ENCODE data around the gene GRAPL.
"Not testable (repeated sequence)": the region's sequence is repeated elsewhere in the genome, so short reads cannot be mapped to it uniquely, and the experiment has no call there.

GRAPL gene

GRCh38 chr17:19125289-19125688 is 2.1 kb upstream of the GRAPL start:
- not testable (repeated sequence) for H3K27me3 Mint-ChIP-seq (ENCODE audit: low read depth); DNase-seq (ENCODE audit: low spot score); H3K36me3 Mint-ChIP-seq (ENCODE audit: low read depth)

DNA sequence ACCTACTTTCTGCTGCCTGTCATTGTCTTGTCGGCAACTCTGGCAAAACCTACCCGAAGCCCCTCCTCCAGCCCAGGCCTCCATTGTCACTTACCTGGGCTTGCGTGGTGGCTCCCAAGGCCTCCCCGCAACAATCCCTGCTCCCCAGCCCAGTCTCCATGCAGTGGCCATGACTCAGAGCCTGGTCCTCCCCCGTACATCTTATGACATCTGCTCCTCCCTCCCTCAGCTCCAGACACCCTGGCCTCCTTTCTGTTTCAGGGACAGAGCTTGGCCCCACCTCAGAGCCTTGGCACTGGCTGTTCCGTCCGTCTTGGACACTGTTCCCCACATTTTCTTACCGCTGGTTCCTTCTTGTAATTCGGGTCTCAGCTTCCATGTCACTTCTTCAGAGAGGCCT is 2.1 kb downstream of the GRAPL start:
- H3K9me3 Mint-ChIP-seq; H3K27ac Mint-ChIP-seq; H3K27me3 Mint-ChIP-seq (ENCODE audit: low read depth); H3K4me1 Mint-ChIP-seq (ENCODE audit: low read depth); H3K36me3 Mint-ChIP-seq (ENCODE audit: low read depth); H3K4me3 Mint-ChIP-seq; DNase-seq (ENCODE audit: low spot score): not testable (repeated sequence)

More at GRCh38 chr17:19125289-19125688, 2.1 kb upstream of the GRAPL start:
- H3K27ac Mint-ChIP-seq; H3K4me3 Mint-ChIP-seq; H3K4me1 Mint-ChIP-seq (ENCODE audit: low read depth); H3K9me3 Mint-ChIP-seq: not testable (repeated sequence)

DNA sequence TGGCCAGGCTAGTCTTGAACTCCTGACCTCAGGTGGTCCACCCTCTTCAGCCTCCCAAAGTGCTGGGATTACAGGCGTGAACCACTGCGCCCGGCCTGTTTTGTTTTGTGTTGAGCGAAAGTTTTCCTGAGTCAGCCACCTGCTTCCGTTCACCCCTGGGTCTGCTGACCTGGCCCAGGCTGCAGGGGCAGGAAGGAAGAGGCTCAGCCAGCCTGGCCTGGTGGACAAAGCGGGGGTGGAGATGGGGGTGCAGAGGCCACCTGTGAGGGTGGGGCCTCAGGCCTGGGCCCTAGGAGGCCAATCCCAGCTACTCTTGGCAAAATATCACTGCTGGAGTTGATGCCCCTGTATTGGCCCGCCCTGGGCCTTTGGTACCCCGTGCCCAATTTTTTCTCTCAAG is 3.7 kb downstream of the GRAPL start:
- not testable (repeated sequence) for H3K36me3 Mint-ChIP-seq (ENCODE audit: low read depth); H3K4me3 Mint-ChIP-seq; H3K9me3 Mint-ChIP-seq; H3K4me1 Mint-ChIP-seq (ENCODE audit: low read depth); DNase-seq (ENCODE audit: low spot score); H3K27me3 Mint-ChIP-seq (ENCODE audit: low read depth); H3K27ac Mint-ChIP-seq

DNA sequence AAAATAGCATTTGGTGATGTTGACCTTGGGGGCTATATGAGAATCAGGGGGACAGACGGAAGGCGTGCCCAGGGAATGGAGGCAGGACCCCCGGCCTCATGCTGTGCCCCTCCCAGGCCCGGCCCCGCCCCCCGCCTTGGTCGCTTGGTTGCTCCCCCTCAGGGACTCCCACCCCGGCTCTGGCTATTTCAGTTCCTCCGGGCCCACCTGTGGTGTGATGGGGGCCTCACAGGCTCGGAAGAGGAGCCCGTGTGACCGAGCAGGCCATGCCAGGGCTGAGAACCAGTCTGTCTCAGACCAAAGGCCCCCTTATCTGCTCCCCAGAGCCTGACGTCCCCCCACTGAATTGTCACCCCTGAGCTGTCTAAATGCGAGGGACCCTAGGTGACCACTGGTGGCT is 4.4 kb downstream of the GRAPL start:
- not testable (repeated sequence) for H3K27me3 Mint-ChIP-seq (ENCODE audit: low read depth); H3K36me3 Mint-ChIP-seq (ENCODE audit: low read depth); H3K9me3 Mint-ChIP-seq; DNase-seq (ENCODE audit: low spot score); H3K4me1 Mint-ChIP-seq (ENCODE audit: low read depth); H3K4me3 Mint-ChIP-seq; H3K27ac Mint-ChIP-seq

GRCh38 chr17:19133793-19134192 is 6.4 kb downstream of the GRAPL start:
- not testable (repeated sequence) for H3K36me3 Mint-ChIP-seq (ENCODE audit: low read depth); H3K4me1 Mint-ChIP-seq (ENCODE audit: low read depth); DNase-seq (ENCODE audit: low spot score); H3K27me3 Mint-ChIP-seq (ENCODE audit: low read depth); H3K27ac Mint-ChIP-seq; H3K9me3 Mint-ChIP-seq; H3K4me3 Mint-ChIP-seq

DNA sequence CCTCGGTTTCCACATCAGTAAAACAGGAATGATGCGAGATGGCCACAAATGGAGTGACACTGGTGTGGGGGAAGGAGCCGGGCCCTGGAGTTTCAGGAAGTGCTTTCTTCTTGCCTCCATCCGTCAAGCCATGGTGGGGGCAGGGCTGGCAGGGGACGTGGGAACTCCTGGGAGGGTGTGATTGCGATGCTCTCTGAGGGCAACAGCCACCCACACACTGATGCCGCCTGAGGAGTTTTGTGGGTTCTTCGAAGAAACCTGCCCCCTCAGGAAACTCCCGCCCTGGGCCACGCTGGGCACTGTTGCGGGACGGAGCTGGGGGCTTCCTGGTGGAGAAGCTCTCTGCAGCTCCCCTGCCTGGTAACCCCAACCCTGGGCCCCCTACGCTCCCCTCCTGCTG is 8.0 kb downstream of the GRAPL start:
- H3K27ac Mint-ChIP-seq; H3K36me3 Mint-ChIP-seq (ENCODE audit: low read depth); DNase-seq (ENCODE audit: low spot score); H3K4me3 Mint-ChIP-seq; H3K9me3 Mint-ChIP-seq; H3K27me3 Mint-ChIP-seq (ENCODE audit: low read depth); H3K4me1 Mint-ChIP-seq (ENCODE audit: low read depth): not testable (repeated sequence)

GRCh38 chr17:19136138-19136537 is 8.7 kb downstream of the GRAPL start:
- not testable (repeated sequence) for H3K27ac Mint-ChIP-seq; H3K36me3 Mint-ChIP-seq (ENCODE audit: low read depth); H3K27me3 Mint-ChIP-seq (ENCODE audit: low read depth); H3K9me3 Mint-ChIP-seq; H3K4me1 Mint-ChIP-seq (ENCODE audit: low read depth); H3K4me3 Mint-ChIP-seq; DNase-seq (ENCODE audit: low spot score)

DNA sequence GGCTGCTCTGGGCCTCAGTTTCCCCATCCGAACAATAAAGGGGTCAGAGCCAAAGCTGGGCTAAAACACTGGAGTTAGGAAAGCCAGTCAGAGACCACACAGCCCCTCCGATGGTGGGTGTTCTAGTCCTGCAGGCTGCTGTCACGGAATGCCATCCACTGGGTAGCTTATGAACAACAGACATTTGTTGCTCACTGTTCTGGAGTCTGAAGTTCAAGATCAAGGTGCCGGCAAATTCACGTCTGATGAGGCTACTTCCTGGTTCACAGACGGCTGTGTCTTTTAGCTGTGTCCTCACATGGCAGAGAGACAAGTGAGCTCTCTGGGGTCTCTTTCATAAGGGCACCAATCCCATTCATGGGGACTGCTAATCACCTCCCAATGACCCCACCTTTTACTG is 9.2 kb downstream of the GRAPL start:
- not testable (repeated sequence) for H3K4me3 Mint-ChIP-seq; H3K27ac Mint-ChIP-seq; H3K27me3 Mint-ChIP-seq (ENCODE audit: low read depth); DNase-seq (ENCODE audit: low spot score); H3K4me1 Mint-ChIP-seq (ENCODE audit: low read depth); H3K9me3 Mint-ChIP-seq; H3K36me3 Mint-ChIP-seq (ENCODE audit: low read depth)

- not testable (repeated sequence) for H3K36me3 Mint-ChIP-seq (ENCODE audit: low read depth); H3K9me3 Mint-ChIP-seq; DNase-seq (ENCODE audit: low spot score); H3K4me1 Mint-ChIP-seq (ENCODE audit: low read depth); H3K4me3 Mint-ChIP-seq; H3K27ac Mint-ChIP-seq; H3K27me3 Mint-ChIP-seq (ENCODE audit: low read depth)
Measured at GRCh38 chr17:19137959-19138358, 10.6 kb downstream of the GRAPL start.

DNA sequence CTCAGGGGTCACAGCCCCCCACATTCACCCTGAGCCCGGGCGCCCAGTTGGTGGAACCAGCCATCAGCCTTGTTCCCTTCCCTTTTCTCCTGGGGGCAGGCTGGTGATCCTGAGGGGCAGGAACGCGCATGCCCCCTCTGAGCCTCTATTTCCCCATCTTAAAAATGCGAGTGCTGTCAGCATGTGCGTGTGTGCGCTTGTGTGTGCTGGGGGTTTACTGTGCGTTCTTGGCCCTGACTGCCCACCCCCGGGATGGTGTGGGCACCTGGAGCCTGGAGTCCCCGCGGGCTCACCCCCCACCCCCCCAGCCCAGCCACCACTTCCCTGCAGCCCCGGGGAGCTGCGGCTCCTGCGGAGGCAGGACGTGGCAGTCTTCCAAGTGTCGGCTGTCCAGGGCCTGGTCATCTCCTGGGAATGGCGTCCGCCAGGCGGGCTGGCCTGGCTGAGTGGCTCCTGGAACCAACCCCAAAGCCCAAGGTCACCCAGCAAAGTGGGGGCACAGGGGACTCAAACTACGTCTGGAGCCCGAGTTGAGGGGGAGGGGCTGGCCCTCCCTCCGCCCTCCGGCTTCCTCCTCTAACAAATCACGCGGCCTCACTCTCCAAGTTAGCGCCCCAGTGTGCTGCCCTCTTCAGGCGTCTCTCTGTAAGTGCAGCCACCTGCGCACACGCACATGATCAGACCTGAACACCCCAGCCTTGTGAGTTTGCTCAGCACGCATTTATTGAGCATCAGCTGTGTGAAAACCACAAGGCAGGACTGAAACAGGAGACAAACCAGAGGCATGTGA is 14.2 kb downstream of the GRAPL start:
- DNase-seq (ENCODE audit: low spot score); H3K4me3 Mint-ChIP-seq; H3K27ac Mint-ChIP-seq; H3K27me3 Mint-ChIP-seq (ENCODE audit: low read depth); H3K9me3 Mint-ChIP-seq; H3K4me1 Mint-ChIP-seq (ENCODE audit: low read depth); H3K36me3 Mint-ChIP-seq (ENCODE audit: low read depth): not testable (repeated sequence)

DNA sequence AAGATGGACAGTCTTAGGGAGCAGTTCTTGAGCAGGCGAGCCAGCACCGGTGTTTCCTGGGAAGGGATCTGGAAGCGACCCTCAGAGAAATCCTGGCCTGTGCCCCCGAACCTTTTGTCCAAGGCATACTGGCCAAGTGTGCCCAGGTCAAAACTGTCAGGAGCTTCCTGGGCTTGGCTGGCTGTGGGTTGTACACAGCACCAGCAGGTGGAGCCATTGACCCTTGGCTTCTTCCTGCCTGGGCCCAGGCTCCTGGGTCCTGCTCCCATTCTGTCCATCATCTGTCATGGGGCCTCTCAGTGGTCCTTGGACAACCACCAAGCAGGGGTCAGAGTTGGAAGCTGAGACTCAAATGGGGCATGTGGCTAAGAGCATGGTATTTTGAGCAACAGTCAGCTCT is 15.0 kb downstream of the GRAPL start:
- H3K27me3 Mint-ChIP-seq (ENCODE audit: low read depth); H3K4me1 Mint-ChIP-seq (ENCODE audit: low read depth); H3K27ac Mint-ChIP-seq; H3K4me3 Mint-ChIP-seq; H3K9me3 Mint-ChIP-seq; H3K36me3 Mint-ChIP-seq (ENCODE audit: low read depth); DNase-seq (ENCODE audit: low spot score): not testable (repeated sequence)

DNA sequence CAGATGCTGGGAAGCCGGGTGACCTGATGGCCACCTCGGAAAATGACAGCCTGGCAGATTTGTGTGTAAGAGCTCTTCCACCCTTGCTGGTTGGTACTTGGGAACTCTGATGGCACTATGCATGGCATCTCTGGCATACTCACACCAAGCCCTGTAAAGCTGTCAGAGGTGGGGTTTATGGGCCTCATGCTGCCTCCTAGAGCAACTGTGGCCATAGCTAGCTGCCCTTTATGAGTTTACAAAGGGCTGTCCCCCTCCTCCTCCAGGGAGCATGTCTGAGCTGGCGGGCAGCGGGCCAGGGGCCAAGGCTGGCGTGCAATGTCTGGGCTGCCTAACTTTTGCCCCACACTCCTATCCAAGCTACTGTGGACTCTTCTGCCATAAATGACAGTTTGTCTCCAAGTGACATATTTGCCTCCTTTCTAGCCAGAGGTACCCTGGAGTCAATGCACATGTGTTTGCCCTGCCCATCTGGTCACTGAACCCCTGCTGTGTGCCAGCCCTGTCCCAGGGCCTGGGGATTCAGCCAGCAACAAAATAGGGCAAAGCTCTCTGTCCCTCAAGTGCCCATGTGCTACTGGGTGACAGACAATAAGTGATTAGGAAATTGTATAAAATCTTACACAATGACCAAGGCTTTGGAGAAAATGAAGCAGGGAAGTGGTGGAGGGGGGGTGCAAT is 15.8 kb downstream of the GRAPL start:
- H3K36me3 Mint-ChIP-seq (ENCODE audit: low read depth); H3K4me1 Mint-ChIP-seq (ENCODE audit: low read depth); H3K4me3 Mint-ChIP-seq; H3K27me3 Mint-ChIP-seq (ENCODE audit: low read depth); H3K27ac Mint-ChIP-seq; H3K9me3 Mint-ChIP-seq; DNase-seq (ENCODE audit: low spot score): not testable (repeated sequence)

- H3K9me3 Mint-ChIP-seq; H3K36me3 Mint-ChIP-seq (ENCODE audit: low read depth); DNase-seq (ENCODE audit: low spot score); H3K27ac Mint-ChIP-seq; H3K4me1 Mint-ChIP-seq (ENCODE audit: low read depth); H3K27me3 Mint-ChIP-seq (ENCODE audit: low read depth); H3K4me3 Mint-ChIP-seq: not testable (repeated sequence)
Measured at GRCh38 chr17:19144373-19144772, 17.0 kb downstream of the GRAPL start.

DNA sequence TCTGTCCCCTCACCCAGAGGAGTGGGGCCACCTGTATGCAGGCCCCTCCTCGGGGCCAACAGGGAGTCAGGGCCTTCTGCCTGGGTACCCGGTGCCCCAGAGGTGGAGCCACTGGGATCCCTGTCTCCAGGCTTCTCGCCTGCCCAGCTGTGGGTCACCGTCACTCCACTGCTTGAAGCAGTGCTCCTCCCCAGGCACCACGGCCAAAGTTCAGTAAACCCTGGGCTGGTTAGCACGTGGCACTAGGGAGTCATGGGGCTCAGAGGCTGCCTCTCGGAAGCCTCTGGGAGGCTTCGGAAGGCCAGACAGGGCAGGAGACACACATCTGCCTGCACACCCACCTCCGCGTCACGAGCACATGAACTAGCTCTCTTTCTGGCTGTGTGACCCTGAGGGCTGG is 18.1 kb downstream of the GRAPL start:
- not testable (repeated sequence) for H3K4me3 Mint-ChIP-seq

More for the DNA sequence above, 18.1 kb downstream of the GRAPL start:
- not testable (repeated sequence) for H3K36me3 Mint-ChIP-seq (ENCODE audit: low read depth); H3K4me1 Mint-ChIP-seq (ENCODE audit: low read depth); H3K27ac Mint-ChIP-seq; H3K27me3 Mint-ChIP-seq (ENCODE audit: low read depth); DNase-seq (ENCODE audit: low spot score); H3K9me3 Mint-ChIP-seq
